ENCODE results near the gene GLI2.

Gene GLI2

DNA sequence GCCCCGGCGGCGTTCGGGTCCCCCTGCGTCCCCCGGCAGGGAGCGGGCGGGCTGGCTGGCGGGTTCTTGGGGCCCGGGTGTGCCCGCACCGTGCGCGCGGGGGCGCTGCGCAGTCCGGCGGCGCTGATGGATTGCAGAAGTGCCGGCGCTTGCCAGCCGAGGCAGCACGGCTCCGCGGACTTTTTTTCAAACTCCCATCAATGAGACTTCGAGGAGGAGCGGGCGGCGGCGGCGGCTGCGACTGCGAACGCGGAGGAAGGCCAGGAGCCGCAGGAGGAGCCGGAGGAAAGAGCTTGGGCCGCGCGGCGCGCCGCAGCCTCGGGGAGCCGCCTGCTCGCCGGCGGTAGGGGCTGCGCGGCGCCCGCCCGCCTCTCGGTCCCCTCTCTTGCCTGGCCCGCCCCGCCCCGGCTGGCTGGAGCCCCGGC, at the start of gene GLI2:
TSS of gene GLI2 (plus strand) at position 123 of the 425 bp plus-strand sequence. CDS start 61,453 bp downstream, outside the sequence.
- TF ChIP-seq Cebpa-rat (IDR thresholded peaks at IDR 0.05): no peak
- no peaks in the 10 kb centered on the region for H3K9me3 ChIP-seq
- H3K4me1 ChIP-seq: peaks cover 16% of the 10 kb centered on the region
- H3K9ac ChIP-seq: no peak within 1 kb of the TSS; the same call in 1 of the 2 replicates
- peak within 1 kb of the TSS; percentile 95 for H3K4me2 ChIP-seq
- peak within 1 kb of the TSS; percentile 66 for H3K4me3 ChIP-seq
- peaks cover 84% of the 10 kb centered on the region for H3K27me3 ChIP-seq
- peaks cover 58% of the 10 kb centered on the region for H4K20me1 ChIP-seq
- no peaks in the 10 kb centered on the region for H3K36me3 ChIP-seq
- H3K27ac ChIP-seq: no peak within 1 kb of the TSS

DNA sequence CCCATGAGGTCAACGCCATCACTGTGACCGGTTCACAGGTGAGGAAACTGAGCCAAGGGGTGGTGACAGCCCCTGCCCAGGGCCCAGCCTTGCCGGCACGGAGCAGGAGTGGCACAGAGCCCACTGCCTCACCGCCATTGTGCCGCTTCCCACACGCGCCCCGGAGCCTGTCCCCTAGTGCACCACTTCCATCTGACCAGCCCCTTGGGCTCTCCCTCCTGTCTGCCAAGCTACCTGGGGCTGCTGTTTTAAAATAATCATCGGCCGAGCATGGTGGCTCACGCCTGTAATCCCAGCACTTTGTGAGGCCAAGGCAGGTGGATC, 49.7 kb upstream of the GLI2 start:
- Histone ChIP-seq H3K27ac (no peak overlapping the region), H3K4me2 (no peak overlapping the region), H3K4me3 (no peak overlapping the region), H3K27me3 (no peaks in the 10 kb centered on the region), H3K4me1 (no peaks in the 10 kb centered on the region), H3K36me3 (no peaks in the 10 kb centered on the region), H3K9me3 (no peaks in the 10 kb centered on the region), H3K9ac (no peak overlapping the region), H4K20me1 (no peaks in the 10 kb centered on the region)
- TF ChIP-seq Cebpa-rat (IDR thresholded peaks at IDR 0.05): no peak

- H3K27me3 ChIP-seq: no peaks in the 10 kb centered on the region
- no peak overlapping the region for H3K27ac ChIP-seq
- no peak overlapping the region for H3K4me2 ChIP-seq
- no peaks in the 10 kb centered on the region for H3K4me1 ChIP-seq
- H3K9me3 ChIP-seq: no peaks in the 10 kb centered on the region
- no peak overlapping the region for H3K9ac ChIP-seq
- no peak overlapping the region for H3K4me3 ChIP-seq
- no peaks in the 10 kb centered on the region for H4K20me1 ChIP-seq
- TF ChIP-seq Cebpa-rat (IDR thresholded peaks at IDR 0.05): no peak
- H3K36me3 ChIP-seq: no peaks in the 10 kb centered on the region
These were observed 49.0 kb upstream of the GLI2 start for GRCh38 chr2:120686511-120687168.

GRCh38 chr2:120687210-120687609, 48.5 kb upstream of the GLI2 start:
- Histone ChIP-seq H3K4me2 (no peak overlapping the region), H3K4me3 (no peak overlapping the region)
- TF ChIP-seq Cebpa-rat (IDR thresholded peaks at IDR 0.05): no peak

GRCh38 chr2:120690521-120690920, 45.1 kb upstream of the GLI2 start:
- no peaks in the 10 kb centered on the region for H3K36me3 ChIP-seq
- H3K4me1 ChIP-seq: peaks cover 2% of the 10 kb centered on the region; the same call in 1 of the 2 replicates
- H3K9me3 ChIP-seq: no peaks in the 10 kb centered on the region
- H3K9ac ChIP-seq: no peak overlapping the region
- H3K27ac ChIP-seq: no peak overlapping the region
- no peaks in the 10 kb centered on the region for H3K27me3 ChIP-seq
- H3K4me3 ChIP-seq: no peak overlapping the region
- H3K4me2 ChIP-seq: no peak overlapping the region
- no peak for TF ChIP-seq Cebpa-rat (IDR thresholded peaks at IDR 0.05)
- no peaks in the 10 kb centered on the region for H4K20me1 ChIP-seq

More at GRCh38 chr2:120687210-120687609, 48.5 kb upstream of the GLI2 start:
- Histone ChIP-seq H3K4me1 (no peaks in the 10 kb centered on the region), H4K20me1 (no peaks in the 10 kb centered on the region), H3K27me3 (no peaks in the 10 kb centered on the region), H3K9ac (no peak overlapping the region), H3K27ac (no peak overlapping the region), H3K36me3 (no peaks in the 10 kb centered on the region), H3K9me3 (no peaks in the 10 kb centered on the region)

DNA sequence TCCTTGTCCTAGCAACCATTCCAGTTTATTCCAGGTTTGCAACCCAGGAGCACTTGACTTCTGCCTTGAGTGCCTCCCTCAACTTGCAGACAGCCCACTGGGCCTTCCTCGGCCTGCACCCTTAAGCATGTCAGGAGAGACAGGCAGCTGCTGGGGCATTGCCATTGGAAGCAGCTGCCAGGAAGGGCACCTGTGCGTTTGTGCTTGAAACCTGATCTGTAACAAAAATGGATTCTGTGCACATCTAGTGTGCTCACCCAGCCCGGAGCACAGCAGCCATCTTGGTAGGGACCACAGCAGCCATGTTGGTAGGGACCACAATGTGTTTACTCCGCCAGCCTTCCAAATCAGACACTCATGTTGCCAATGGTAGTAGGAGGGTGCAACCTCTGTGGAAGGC, 44.3 kb upstream of the GLI2 start:
- Histone ChIP-seq H3K27me3 (no peaks in the 10 kb centered on the region), H3K36me3 (no peaks in the 10 kb centered on the region), H3K27ac (no peak overlapping the region), H3K9me3 (no peaks in the 10 kb centered on the region), H3K4me1 (peaks cover 9% of the 10 kb centered on the region), H3K4me2 (no peak overlapping the region), H4K20me1 (no peaks in the 10 kb centered on the region), H3K9ac (no peak overlapping the region), H3K4me3 (no peak overlapping the region)
- no peak for TF ChIP-seq Cebpa-rat (IDR thresholded peaks at IDR 0.05)

GRCh38 chr2:120692691-120693090, 43.0 kb upstream of the GLI2 start:
- no peak for TF ChIP-seq Cebpa-rat (IDR thresholded peaks at IDR 0.05)
- no peaks in the 10 kb centered on the region for H4K20me1 ChIP-seq
- no peaks in the 10 kb centered on the region for H3K9me3 ChIP-seq
- H3K36me3 ChIP-seq: no peaks in the 10 kb centered on the region
- H3K27ac ChIP-seq: no peak overlapping the region
- H3K4me3 ChIP-seq: no peak overlapping the region
- no peak overlapping the region for H3K4me2 ChIP-seq
- H3K9ac ChIP-seq: no peak overlapping the region
- H3K4me1 ChIP-seq: peaks cover 9% of the 10 kb centered on the region
- no peaks in the 10 kb centered on the region for H3K27me3 ChIP-seq

GRCh38 chr2:120693121-120693520, 42.5 kb upstream of the GLI2 start:
- no peak overlapping the region for H3K4me2 ChIP-seq
- H3K27ac ChIP-seq: no peak overlapping the region
- H4K20me1 ChIP-seq: no peaks in the 10 kb centered on the region
- H3K36me3 ChIP-seq: no peaks in the 10 kb centered on the region
- no peak overlapping the region for H3K9ac ChIP-seq
- no peak for TF ChIP-seq Cebpa-rat (IDR thresholded peaks at IDR 0.05)
- no peaks in the 10 kb centered on the region for H3K9me3 ChIP-seq
- peaks cover 9% of the 10 kb centered on the region for H3K4me1 ChIP-seq
- no peaks in the 10 kb centered on the region for H3K27me3 ChIP-seq
- H3K4me3 ChIP-seq: no peak overlapping the region

GRCh38 chr2:120694034-120694433, 41.6 kb upstream of the GLI2 start:
- Histone ChIP-seq H3K4me1 (peaks cover 9% of the 10 kb centered on the region), H3K36me3 (no peaks in the 10 kb centered on the region), H3K4me3 (no peak overlapping the region), H3K27ac (no peak overlapping the region), H4K20me1 (no peaks in the 10 kb centered on the region), H3K9me3 (no peaks in the 10 kb centered on the region), H3K9ac (no peak overlapping the region), H3K4me2 (no peak overlapping the region), H3K27me3 (no peaks in the 10 kb centered on the region)
- TF ChIP-seq Cebpa-rat (IDR thresholded peaks at IDR 0.05): no peak

GRCh38 chr2:120697471-120697870, 38.2 kb upstream of the GLI2 start:
- TF ChIP-seq Cebpa-rat (IDR thresholded peaks at IDR 0.05): no peak
- Histone ChIP-seq H3K27me3 (no peaks in the 10 kb centered on the region), H3K27ac (no peak overlapping the region), H3K4me2 (no peak overlapping the region), H3K9ac (no peak overlapping the region), H3K9me3 (no peaks in the 10 kb centered on the region), H3K36me3 (no peaks in the 10 kb centered on the region), H3K4me1 (peaks cover 9% of the 10 kb centered on the region), H3K4me3 (no peak overlapping the region), H4K20me1 (no peaks in the 10 kb centered on the region)

GRCh38 chr2:120699292-120699691, 36.4 kb upstream of the GLI2 start:
- Histone ChIP-seq H3K27me3 (no peaks in the 10 kb centered on the region), H3K4me2 (no peak overlapping the region), H3K9ac (no peak overlapping the region), H3K36me3 (no peaks in the 10 kb centered on the region), H3K9me3 (no peaks in the 10 kb centered on the region), H3K4me3 (no peak overlapping the region), H4K20me1 (no peaks in the 10 kb centered on the region), H3K4me1 (peaks cover 9% of the 10 kb centered on the region), H3K27ac (no peak overlapping the region)
- TF ChIP-seq Cebpa-rat (IDR thresholded peaks at IDR 0.05): no peak
